GM18868 (cell line): ENCODE results near the gene ABCG2.

Experiments used
- ATAC-seq: cut with Tn5 transposase; IDR thresholded peaks from one replicate; pipeline ENCODE4 v1.9.1; 2021; ENCODE audit warnings: mild to moderate bottlenecking, moderate library complexity; ENCODE audit not compliant: unreplicated experiment

The ABCG2 gene

DNA sequence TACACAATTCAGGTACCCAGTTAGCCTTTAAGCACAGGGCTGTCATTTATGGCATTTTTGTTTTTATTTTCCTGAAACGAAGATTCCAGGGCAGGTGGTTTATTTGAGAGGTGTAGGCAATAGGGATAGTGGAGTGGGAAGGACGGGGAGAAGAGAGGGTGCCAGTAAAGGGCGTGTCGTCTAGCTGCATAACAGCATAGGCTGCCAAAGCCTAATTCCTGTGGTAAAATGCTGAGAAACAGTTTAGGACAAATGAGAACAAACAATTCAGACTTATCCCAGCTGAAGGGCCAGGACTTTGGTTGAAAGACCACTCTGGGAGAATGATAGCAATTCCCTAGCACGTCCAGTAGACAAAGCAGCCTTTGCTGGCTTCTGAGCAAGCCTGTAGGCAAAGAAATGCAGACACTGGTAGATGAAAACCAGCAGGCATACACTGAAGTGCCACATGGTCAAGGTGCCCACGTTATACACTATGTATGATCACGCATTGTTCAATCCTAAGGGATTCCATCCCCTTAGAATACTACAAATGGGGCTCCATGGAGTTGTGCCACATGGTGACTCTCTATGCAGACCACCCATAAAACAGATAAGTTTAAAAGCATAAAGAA is 80.4 kb downstream of the ABCG2 start:
- no peak for ATAC-seq

DNA sequence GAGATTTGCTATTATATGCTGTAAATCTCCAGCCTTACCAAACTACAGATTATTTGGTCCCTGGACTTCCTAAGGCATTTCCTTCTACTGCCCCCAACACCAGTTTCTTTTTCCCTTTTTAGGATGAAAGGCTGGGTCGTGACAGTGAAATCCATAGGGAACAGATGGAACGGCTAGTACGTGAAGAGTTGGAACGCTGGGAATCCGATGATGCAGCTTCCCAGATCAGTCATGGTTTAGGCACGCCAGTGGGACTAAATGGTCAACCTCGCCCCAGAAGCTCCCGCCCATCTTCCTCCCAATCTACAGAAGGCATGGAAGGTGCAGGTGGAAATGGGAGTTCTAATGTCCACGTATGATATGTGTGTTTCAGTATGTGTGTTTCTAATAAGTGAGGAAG is 83.1 kb downstream of the ABCG2 start:
- no peak for ATAC-seq

DNA sequence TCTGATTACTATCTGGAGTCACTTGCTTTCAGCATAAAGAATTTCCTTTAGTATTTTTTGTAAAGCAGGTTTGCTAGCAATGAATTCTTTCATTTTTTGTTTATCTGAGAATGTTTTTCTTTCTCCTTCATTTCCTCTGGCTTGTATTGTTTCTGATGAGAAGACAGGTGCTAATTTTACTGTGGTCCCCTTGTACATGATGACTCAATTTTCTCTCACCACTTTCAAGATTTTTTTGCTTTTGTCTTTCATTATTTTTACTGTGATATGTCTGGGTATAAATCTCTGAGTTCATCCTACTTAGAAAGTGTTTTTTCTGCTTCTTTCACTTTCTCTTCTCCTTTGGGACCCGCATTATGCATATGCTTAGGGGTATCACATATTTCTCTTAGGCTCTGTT is 88.4 kb downstream of the ABCG2 start:
- no peak for ATAC-seq

DNA sequence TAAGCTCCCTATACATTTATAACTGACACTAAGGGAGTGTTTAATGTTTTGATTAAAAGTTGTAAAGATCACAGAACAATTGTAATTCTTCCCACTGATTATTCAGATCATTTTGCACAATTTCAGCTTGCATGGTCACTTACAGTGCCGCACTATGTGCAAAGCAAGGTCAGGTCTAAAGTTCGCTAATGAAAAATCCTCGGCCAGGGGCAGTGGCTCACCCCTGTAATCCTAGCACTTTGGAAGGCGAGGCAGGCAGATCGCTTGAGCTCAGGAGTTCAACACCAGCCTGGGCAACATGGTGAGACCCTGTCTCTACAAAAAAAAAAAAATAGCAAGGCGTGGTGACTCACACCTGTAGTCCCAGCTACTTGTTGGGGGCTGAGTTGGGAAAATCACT is 94.0 kb downstream of the ABCG2 start:
- no peak for ATAC-seq

DNA sequence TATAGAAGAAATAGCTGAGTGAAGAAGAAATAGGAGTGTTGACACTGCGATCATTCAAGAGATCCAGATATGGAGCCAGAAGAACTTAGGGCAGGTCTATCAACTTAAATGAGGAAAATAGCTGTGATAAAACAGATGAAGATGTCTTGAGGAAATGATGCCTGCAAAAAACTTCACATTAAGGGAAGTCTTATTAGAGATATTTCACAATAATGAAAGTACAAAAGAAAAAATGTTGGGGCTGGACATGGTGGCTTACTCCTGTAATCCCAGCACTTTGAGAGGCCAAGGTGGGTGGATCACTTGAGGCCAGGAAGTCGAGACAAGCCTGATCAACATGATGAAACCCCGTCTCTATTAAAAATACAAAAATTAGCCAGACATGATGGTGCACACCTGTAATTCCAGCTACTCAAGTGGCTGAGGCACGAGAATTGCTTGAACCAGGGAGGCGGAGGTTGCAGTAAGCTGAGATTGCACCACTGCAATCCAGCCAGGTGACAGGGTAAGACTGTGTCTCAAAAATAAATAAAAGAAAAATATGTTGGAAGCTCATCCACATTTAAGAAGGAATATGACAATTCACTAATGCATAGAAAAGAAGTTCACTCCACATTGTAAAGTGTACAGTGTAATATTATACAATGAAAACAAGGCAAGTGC is 94.7 kb downstream of the ABCG2 start:
- no peak for ATAC-seq

DNA sequence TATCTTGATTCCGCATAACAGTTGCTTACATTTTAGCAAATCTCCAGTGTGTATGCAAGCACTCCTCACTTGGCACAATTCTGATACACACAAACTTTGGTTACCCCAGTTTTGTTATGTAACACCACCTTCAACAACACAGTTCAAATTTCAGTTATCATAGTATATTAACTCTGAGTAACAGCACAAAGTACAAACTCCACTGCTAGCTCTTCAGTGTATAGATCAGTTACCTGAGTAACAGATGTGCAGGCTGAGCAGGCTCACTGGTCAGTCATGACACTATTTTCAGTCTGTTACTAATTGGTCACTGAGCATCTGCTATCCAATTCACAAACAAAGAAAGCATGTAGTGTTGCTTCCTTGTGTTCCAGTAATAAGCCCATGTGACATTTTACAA is 95.6 kb downstream of the ABCG2 start:
- ATAC-seq = no peak

DNA sequence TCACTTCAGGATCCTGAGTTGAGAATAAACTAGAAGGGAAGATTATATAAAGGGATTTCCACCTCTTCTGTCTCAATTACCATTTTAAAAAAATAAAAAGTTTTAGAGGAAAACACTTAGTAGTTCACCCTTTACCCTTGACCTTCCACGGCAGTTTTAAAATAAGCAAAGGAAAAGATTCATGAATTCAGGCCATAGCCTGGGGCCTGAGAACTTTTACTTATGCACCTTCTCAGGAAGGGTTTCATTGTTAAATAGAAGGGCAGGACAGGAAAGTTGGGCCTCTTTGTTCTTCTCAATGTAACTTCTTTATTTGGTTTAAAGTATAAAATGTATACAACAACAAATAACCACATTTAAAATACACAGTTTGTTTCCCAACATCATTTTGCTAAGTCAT is 96.1 kb downstream of the ABCG2 start:
- no peak for ATAC-seq

DNA sequence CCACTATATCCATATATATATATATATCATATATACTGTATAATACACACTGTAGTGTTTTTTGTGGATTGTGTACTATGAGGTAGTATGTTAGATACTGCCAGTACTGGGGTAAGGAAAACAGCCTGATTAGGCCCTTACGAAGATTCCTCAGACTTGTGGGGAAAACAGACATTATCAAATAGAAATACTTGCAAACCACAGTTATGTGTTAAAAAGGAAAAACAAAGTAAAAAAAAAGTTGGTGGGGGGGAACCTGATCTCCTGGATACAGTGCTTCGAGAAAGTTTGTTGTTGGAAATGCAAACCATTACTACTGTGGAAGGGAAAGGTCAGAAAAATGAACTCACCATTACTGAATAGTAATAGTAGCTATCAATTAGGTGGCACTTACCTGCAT is 98.0 kb downstream of the ABCG2 start:
- no peak for ATAC-seq

DNA sequence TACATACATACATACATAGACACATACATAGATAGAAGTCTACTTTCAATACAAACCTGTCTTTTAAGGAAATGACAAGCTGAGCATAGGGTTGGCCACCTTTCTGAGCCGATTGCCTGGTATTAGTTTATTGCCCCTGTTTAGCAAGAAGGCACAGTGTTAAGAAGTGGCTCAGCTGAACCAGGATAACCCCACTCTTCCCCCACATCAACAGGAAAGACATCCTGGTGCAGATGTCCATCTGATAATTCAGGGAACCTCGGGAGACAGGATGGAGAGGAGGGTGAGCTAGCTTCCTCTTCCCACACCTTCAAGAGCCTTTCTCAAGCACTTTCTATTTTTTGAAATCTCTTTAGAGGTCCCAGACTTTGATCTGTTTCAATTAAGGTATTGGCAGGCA is 98.7 kb downstream of the ABCG2 start:
- ATAC-seq = no peak

DNA sequence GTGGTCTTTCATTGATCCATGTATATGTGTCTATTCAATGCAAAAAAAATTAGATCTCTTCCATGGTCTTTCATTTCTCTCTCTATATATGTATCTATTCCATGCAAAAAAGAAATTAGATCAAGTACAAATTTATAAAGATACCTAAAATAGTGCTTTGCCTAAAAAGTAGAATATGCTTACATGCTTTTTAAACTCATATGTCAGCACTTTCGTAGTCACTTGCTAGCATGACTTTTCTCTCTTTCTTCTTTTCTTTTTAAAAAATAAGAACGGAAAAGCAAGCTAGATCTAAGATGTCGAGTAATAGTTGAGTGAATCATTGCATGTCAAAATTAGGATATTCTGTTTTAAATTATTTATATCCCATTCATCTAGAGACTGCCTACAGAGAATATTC is 100.1 kb downstream of the ABCG2 start:
- ATAC-seq = no peak

DNA sequence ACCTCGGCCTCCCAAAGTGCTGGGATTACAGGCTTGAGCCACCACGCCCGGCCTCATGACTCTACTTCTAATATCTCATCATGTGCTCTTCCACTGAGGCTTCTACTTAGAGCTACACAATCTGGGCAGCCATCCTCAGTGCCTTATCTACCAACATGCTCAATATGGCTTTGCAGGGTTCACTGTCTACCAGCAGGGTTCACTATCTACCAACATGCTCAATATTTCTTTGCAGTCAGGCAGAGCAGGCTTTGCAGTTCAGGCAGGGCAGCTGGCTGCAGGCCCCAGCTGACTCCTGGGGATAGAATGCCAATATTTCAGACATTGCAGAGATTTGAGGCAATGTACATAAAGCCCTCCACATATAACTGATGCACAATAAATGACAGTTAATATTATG is 103.5 kb downstream of the ABCG2 start:
- ATAC-seq = peak; percentile 76

DNA sequence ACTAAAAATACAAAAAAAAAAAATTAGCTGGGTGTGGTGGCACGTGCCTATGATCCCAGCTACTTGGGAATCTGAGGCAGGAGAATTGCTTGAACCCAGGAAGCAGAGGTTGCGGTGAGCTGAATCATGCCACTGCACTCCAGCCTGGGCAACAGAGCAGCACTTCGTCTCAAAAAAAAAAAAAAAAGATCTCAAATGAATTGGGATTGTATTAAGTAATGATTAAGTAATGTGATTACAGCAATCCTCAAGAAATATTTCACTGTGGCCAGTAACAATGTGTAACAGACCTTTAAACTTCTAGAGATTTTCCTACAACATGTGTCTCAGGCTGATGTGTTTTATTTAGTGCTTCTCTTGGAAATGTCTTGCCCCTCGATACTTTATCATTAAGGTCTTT is 104.2 kb downstream of the ABCG2 start:
- no peak for ATAC-seq

DNA sequence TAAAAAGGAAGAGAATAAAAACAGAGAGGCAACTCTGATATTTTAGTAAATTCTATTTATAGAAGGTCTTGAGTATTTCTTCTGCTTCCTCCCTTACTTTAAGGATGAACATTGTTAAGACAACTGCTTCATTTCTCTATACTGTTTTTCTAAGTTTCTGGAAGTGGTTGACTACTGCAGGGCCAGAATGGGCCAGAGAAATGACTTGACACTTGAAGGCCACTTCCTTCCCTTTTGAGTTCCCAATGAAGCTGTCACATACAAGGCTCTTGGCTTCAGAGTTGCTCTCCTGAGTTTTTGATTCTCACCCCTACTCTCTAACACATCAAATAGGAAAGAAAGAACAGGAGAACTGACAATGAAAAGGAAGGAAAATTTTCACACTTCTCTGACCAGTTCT is 113.4 kb downstream of the ABCG2 start:
- ATAC-seq = no peak

DNA sequence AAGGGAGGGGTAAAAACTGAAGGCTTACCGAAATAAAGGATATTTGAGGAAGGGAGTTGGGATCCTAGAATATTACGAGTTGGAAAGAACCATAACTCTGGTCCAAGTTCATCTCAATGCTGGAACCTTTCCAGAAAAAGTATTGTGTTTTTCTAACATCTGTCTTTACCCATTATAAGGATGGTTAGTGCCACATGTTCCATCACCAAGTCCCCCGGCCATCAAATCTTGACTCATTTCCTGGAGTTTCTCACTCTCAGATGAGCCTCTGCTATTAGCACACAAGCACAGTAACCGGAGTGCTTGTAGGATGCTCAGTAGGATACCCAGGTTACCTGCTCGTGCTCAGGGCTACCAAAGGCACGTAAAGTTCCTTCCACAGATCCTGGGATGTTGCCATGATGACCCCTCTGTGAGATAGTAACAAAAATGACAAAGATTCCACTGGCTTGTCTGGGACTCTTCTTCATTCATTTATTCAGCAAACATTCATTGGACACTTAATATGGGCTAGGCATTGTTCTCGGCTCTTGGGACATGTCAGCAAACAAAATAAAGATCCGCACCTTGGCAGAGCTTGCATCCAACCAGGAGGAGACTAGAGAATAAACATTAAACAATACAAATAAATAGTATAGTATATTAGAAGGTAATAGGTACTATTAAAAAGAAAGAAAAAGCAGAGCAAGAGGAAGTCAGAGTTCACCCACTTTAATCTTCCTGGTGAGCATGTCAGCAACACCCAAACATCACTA is 114.7 kb downstream of the ABCG2 start:
- no peak for ATAC-seq

DNA sequence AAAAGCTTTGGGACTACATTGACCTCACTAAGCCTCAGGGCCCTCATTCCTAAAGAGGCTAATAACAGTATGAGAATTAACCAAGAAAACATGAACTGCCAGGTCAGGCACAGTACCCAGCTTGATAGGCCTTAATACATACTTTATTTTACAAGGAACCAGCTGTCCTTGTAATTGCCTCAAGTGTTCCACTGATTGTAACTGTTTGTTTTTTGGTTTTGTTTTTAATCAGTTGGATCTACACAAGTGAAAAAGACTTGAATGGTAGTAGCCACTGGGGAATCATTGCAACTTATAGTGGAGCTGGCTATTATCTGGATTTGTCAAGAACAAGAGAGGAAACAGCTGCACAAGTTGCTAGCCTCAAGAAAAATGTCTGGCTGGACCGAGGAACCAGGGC is 115.4 kb downstream of the ABCG2 start:
- ATAC-seq = no peak

DNA sequence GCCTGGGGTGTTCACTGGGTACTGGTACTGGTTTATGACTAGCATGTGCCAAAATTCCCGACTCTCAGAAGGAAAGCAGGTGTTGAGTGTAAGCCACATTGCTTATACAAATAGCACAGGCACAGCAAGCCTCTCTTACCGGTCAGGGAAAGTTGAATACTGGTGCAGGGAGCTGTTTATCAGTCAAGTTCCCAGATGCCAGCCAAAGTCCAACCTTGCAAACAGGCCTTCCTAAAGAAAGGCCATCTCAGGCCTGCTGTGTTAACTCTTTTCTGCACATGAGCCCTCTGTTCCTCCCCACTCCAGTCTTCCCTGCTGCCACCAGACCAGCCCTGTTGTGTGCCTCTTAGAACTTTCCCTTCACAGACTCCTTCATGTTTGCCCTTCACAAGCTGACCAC is 116.8 kb downstream of the ABCG2 start:
- no peak for ATAC-seq

DNA sequence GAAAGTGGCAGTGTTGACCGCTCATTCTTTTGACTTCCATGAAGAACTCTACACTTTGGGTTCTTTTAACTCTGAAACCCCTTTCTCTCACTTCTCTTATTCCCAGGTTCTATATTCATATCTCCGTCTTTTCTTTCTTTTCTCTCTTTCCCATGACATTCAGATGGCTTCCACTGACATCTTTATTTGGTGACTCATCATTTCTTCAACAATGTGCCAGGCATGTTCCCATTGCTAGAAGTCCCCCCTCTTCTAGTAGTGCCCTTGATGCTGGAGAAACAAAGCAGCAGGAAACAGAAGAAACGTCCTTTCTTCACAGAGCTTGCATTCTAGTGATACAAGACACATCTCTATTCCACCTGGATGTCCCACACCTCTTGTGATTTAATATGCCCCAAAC is 117.7 kb downstream of the ABCG2 start:
- ATAC-seq = no peak
